Fibroblast of skin of scalp (primary cell): Measurements from ENCODE around the gene PROM2.

Experiments
- DNase-seq: peaks from one replicate; pipeline ENCODE4 v3.0.0-alpha.2; 2013

PROM2 gene

GRCh38 chr2:95325590-95326432 is 51.6 kb downstream of the PROM2 start:
- no peak for DNase-seq

GRCh38 chr2:95326433-95327140 is 52.3 kb downstream of the PROM2 start:
- DNase-seq = no peak

DNA sequence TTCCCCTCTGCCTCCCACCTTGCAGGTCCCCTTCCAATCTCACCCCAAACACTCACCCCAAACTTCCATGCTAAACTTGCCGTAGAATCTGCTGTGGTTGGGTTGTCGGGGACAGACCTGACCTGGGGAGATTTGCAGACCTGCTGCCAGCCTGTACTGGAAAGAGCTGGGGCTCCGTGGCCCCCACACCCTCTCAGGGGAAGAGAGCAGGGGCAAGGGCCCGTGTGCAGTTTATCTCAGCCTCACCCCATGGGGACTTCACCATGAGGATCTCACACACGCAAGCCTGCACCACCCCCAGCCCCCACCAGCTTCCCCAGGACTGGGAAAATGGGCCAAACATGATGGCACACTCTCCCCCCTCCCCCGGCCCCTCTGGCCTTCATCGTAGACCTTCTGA is 53.6 kb downstream of the PROM2 start:
- no peak for DNase-seq

DNA sequence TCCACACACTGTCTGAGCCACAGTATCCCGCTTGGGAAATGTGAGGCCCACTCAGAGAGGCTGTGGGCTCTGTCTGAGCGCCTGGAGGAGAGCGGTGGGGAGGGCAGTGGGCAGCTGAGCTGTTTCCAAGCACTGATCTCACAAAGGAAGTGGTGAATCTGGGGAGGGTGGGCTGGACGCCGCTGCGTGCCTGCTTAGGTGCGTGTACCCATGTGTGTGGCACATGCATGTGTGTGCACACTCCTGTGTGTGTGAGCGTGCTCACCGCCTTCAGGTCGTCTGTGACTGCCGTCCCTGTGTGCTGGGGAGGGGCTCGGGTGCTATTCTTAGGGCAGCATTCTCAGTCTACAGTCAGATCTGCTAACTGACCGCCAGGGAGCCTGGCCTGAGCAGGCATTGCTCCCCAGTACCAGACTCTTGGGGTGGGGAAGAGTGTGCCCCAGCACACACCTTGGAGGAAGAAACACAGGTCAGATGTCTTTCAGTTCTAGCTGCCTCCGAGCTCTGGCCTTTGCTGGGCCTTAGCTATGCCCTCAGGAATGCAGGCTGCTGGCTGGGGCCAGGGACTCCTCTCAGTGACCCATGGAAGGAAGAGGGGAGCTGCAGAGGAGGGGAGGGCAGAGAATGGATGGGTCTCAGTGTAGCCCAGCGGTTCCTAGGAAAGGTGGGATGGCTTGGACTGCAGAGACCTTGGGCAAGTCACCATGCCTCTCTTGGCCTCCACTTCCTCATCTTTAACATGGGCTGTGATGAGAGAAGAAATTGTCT is 54.3 kb downstream of the PROM2 start:
- DNase-seq = no peak

DNA sequence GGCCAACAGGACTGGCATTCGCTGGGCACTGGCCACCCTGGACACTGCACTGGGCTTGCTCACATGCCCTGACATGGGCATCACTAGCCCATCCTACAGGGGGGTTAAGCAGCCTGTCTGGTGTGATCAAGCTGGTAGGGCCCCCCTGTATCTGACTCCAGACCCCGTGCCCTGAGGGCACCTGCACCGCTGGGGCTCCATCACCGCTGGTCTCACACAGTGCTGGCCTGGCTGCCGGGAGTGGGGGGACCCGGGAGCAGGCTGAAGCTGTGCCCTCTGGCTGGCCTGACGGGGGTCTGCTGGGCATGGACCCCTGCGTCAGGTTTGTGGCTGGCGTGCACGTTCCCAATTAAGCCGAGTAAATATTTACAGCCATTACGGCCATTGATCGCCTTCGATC is 55.2 kb downstream of the PROM2 start:
- no peak for DNase-seq

DNA sequence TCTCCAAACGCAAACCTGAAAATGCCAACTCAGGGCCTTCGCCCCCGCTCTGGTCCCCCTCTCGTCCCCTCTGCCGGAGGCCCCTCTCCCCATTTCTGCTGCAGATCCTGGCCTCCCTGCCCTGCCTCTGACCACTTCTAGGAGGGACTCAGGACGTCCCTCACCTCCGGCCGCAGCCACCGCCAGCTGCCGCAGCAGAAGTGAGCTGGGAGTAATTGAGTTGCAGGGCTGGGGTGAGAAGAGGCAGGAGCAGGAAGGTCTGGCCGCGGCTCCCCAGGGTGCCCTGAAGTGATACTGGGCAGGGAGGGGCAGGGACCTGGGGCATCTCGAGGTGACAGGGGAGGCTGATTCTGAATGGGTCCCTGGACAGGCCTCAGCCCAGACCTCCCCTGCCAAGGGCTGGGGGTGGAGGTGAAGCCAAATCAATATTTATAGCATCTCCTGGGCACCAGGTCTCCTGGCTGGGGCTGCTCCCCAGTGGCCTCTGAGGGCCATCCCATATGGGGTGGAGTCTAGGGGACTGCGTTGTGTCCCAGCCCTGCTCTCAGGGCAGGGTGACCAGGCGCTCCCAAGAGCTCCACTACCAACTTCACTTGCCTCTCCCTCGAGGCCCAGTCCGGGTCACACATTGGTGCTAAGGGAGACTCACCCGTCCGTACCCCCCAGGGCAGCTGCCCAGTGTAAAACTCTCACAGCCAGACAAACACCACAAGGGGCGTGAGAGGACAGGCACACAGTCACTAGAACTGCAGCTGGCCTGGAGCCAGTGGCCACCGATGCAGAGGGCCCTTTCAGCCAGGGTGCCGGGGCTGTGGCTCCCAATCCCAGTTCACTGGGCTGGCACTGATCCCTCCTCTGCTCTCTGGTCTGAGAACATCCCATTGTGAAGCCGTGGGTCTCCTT is 55.9 kb downstream of the PROM2 start:
- DNase-seq = no peak

DNA sequence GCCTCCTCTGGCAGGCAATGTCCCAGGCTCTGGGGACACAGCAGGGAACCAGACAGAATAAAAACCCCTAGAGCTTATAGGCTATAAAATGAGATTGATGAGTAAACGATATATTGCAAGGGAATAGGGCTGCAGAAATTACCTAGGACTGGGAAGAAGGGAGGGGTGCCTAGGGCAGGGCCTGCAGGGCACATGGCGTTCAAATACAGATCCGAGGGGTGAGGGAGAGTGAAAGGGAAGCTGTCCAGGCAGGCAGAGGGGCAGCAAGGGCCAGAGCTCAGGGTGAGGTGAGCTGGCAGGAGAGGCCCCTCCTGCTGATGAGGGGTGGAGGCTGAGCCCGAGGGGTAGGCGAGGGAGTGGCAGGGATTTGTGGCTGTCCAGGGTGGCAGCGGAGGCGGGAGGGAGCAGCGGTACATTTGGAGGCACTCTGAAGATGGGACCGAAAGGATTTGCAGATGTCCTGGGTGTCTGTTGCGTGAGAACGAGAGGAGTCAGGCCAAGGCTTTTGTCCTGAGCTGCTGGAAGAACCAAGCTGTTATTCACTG is 56.6 kb downstream of the PROM2 start:
- no peak for DNase-seq

- no peak for DNase-seq
Measured at GRCh38 chr2:95331606-95332005, 57.4 kb downstream of the PROM2 start.

GRCh38 chr2:95332036-95332435 is 57.8 kb downstream of the PROM2 start:
- DNase-seq = no peak

DNA sequence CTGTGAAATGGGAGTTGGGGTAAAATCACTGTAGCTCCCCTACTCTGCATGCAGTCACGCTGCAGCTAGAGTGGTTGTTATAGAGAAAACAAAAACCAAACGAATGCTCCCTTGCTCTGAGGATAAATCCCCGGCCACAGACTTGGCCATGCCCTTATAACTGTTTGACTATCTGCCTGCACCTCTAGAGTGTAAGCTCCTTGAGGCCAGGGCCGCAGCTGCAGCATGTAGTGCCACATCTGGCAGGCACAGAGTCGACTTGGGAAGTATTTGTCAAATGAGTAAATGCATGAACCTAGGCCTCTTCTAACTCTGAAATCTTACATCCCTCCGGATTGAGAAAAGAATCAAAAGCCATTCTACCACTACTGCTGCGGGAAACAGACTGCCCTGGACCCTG is 58.8 kb downstream of the PROM2 start:
- no peak for DNase-seq

- DNase-seq = peak; percentile 75
Measured at GRCh38 chr2:95333888-95334338, 59.7 kb downstream of the PROM2 start.

DNA sequence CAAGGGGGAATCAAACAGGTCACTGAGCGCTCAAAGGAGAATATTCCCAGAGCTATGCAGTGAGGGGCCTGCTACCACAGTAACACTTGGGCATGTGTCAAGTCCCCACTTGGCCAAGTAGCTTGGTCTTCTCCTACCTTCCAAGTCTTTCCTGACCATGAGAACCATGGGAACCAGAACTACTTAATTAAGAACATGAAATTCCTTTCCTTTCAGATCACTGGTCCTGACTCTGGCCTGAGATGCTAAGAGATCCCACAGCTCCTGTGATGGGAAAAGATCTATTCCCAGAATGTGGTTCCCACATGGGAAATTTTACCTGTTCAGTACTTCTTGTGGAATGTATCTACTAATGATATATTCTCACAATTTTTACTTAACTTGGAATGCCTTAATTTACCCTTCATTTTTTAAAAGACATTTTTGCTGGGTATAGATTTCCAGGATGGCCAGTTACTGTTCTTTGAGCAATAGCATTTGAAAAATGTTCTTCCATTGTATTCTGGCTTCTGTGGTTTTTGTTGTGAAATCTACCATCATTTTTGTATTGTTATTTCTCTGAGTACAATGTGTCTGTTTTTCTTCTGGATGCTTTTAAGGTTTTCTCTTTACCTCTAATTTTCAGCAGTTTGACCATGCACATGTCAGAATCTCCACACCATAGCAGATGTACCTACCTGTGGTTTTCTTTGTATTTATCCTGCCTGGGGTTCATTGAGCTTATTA is 60.8 kb downstream of the PROM2 start:
- DNase-seq = no peak

DNA sequence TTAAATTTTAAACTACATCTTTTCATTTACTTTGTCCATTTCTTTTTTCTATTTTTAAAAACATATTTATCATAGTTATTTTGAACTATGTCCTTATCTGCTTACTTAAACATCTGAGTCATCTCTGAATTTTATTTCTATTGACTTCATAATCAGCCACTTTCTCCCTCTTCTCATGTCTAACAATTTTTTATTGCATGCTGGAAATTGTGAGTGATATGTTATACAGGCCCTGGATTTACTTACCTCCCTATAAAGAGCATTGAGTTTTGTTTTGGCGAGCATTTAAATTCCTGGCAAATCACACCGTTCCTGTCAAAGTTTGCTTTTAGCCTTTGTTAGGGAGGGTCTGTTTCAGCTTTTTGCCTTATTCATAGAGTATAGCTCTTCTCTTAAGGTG is 62.2 kb downstream of the PROM2 start:
- DNase-seq = no peak

GRCh38 chr2:95337829-95338228 is 63.6 kb downstream of the PROM2 start:
- DNase-seq = no peak
